Measurements from ENCODE around the gene CAPN14. TPM values are rescaled to one million over a fixed set of nuclear protein-coding genes. Genes with fewer than 3 reads are reported as not detected.

The CAPN14 gene
- total RNA-seq, 4 donors from 2014 or later, result 0.19 to 8.3 (median 1.1) TPM

- no peaks in the 10 kb centered on the region for H3K36me3 ChIP-seq
- no peak for TF ChIP-seq POLR2A (IDR thresholded peaks at IDR 0.05)
- TF ChIP-seq, protein P1, sequence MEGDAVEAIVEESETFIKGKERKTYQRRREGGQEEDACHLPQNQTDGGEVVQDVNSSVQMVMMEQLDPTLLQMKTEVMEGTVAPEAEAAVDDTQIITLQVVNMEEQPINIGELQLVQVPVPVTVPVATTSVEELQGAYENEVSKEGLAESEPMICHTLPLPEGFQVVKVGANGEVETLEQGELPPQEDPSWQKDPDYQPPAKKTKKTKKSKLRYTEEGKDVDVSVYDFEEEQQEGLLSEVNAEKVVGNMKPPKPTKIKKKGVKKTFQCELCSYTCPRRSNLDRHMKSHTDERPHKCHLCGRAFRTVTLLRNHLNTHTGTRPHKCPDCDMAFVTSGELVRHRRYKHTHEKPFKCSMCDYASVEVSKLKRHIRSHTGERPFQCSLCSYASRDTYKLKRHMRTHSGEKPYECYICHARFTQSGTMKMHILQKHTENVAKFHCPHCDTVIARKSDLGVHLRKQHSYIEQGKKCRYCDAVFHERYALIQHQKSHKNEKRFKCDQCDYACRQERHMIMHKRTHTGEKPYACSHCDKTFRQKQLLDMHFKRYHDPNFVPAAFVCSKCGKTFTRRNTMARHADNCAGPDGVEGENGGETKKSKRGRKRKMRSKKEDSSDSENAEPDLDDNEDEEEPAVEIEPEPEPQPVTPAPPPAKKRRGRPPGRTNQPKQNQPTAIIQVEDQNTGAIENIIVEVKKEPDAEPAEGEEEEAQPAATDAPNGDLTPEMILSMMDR (IDR thresholded peaks at IDR 0.05), result no peak
- TF ChIP-seq POLR2AphosphoS5 (IDR thresholded peaks at IDR 0.05), result no peak
- TF ChIP-seq EP300 (IDR thresholded peaks at IDR 0.05), result no peak
- H3K9me3 ChIP-seq, result no peaks in the 10 kb centered on the region
- H3K27ac ChIP-seq, result peak overlapping the region in 3 of 4 donors; percentile 29 to 70 (median 70)
- peaks cover 0 to 34% (median 10%) of the 10 kb centered on the region in 3 donors for H3K4me1 ChIP-seq
- no peak for ATAC-seq
- H3K27me3 ChIP-seq, result no peaks in the 10 kb centered on the region
- WGBS, 2 donors (ENCODE audit: low coverage in 1 of 2), result 65% methylated on average over 5 of the region's 17 CpGs; no CpG with 5 or more reads in 1 of the 2 donors
- H3K4me3 ChIP-seq, result peak overlapping the region; percentile 41 to 74
Measured at GRCh38 chr2:31234683-31235503, 17.6 kb upstream of the CAPN14 start.

DNA sequence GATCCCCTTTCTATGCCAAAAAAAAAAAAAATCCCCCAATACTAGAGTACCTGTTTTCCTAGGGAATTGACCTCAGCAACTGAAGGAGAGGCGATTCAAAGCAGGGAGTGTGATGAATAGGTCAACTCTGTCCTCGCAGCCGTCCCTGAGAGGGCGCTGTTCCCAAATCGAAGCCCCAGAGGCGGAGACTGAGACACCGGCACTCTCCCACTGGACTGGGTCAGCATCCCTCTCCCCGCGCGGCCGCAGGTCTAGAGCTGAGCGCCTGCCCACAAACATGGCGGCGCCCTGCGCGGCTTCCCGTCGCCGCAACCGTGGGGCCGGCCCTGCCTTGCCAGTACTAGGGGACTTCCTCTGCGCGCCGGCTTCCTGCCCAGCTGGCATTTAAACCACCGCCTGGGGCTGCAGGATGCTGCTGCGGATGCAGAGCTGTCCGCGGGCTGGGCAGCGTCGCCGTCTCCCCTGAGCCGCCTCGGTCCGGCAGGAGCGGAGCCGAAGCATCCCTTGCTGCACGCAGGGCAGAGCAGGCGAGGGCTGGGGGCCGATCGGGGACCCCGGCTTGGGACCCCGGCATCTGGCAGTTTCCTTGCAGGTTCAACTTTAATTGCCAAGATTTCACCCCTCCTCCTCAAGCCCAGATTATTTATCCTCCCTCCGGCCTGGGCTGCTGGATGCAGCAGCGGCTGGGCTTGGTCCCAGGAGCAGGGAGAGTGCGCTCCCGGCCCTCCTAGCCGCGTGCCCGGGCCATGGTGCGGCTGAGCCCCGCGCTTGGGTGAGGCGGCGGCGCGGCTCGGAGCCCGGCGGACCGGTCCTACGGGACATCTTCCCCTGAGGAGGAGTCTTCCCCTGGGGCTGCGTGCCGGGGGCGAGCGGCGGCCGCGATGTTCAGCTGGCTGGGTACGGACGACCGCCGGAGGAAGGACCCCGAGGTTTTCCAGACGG lies 16.7 kb upstream of the CAPN14 start, which contains the start of gene EHD3:
EHD3 (plus strand) TSS at position 412 of the 942 bp plus-strand sequence; CDS start at position 882, 470 bp downstream.
- H3K4me3 ChIP-seq, result peak within 1 kb of the TSS; percentile 41 to 74
- peak; percentile 95 for ATAC-seq
- TF ChIP-seq, protein P1 (IDR thresholded peaks at IDR 0.05), result peak in 3 of 4 experiments; percentile 37 to 68 (median 42)
- TF ChIP-seq EP300 (IDR thresholded peaks at IDR 0.05), result no peak
- peak; percentile 12 for TF ChIP-seq POLR2AphosphoS5 (IDR thresholded peaks at IDR 0.05)
- peaks cover 0 to 26% (median 4%) of the 10 kb centered on the region in 3 donors for H3K4me1 ChIP-seq
- H3K36me3 ChIP-seq, result no peaks in the 10 kb centered on the region
- no peaks in the 10 kb centered on the region for H3K9me3 ChIP-seq
- H3K27me3 ChIP-seq, result no peaks in the 10 kb centered on the region
- peak within 1 kb of the TSS in 3 of 4 donors; percentile 29 to 70 (median 70) for H3K27ac ChIP-seq
- WGBS, 2 donors (ENCODE audit: low coverage in 1 of 2), result 0% methylated on average over 6 of the region's 74 CpGs; no CpG with 5 or more reads in 1 of the 2 donors

- TF ChIP-seq POLR2A (IDR thresholded peaks at IDR 0.05) (no peak), EP300 (IDR thresholded peaks at IDR 0.05) (no peak), POLR2AphosphoS5 (IDR thresholded peaks at IDR 0.05) (no peak)
- TF ChIP-seq, protein P1 (IDR thresholded peaks at IDR 0.05), result no peak
- H3K4me1 ChIP-seq, result peaks cover 0 to 26% (median 4%) of the 10 kb centered on the region in 3 donors
- no peaks in the 10 kb centered on the region for H3K9me3 ChIP-seq
- peak overlapping the region in 1 of 4 donors; percentile 70 for H3K27ac ChIP-seq
- peak overlapping the region in 1 of 2 donors; percentile 74 for H3K4me3 ChIP-seq
- H3K36me3 ChIP-seq, result no peaks in the 10 kb centered on the region
- WGBS, 2 donors (ENCODE audit: low coverage in 1 of 2), result 67% methylated on average over 1 of the region's 1 CpG; no CpG with 5 or more reads in 1 of the 2 donors
- no peaks in the 10 kb centered on the region for H3K27me3 ChIP-seq
- ATAC-seq, result no peak
Measured at GRCh38 chr2:31233231-31233630, 15.9 kb upstream of the CAPN14 start.

DNA sequence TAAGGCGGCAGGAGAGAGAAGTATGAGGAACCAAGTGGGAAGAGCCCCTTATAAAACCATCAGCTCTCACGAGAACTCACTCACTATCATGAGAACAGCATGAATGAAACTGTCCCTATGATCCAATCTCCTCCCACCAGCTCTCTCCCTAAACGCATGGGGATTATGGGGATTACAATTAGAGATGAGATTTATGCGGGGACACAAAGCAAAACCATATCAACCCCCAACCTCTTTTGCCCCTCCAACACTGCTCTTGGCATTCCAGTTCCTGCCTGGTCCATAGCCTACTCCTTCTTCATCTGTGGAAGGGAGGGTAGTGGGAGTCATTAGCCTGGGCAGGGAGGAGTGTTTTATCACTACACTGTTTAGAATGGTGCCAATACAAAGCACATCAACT lies 15.3 kb upstream of the CAPN14 start:
- H3K4me1 ChIP-seq, result peaks cover 0 to 26% (median 4%) of the 10 kb centered on the region in 3 donors
- ATAC-seq, result no peak
- TF ChIP-seq, protein P1 (IDR thresholded peaks at IDR 0.05), result no peak
- TF ChIP-seq POLR2A (IDR thresholded peaks at IDR 0.05) (no peak), EP300 (IDR thresholded peaks at IDR 0.05) (no peak), POLR2AphosphoS5 (IDR thresholded peaks at IDR 0.05) (no peak)
- WGBS, 2 donors (ENCODE audit: low coverage in 1 of 2), result 71 to 89% methylated on average over 3 to 4 of the region's 4 CpGs
- H3K27me3 ChIP-seq, result peaks cover 3% of the 10 kb centered on the region
- H3K27ac ChIP-seq, result no peak overlapping the region
- no peak overlapping the region for H3K4me3 ChIP-seq
- no peaks in the 10 kb centered on the region for H3K9me3 ChIP-seq
- no peaks in the 10 kb centered on the region for H3K36me3 ChIP-seq

Data from gastroesophageal sphincter (tissue), 4 donors.